MM.1S (cell line): ENCODE data around the gene FGF3.

Source experiments
- DNase-seq: peaks from one replicate; pipeline ENCODE4 v3.0.0-alpha.2; 2015
- H2AFZ ChIP-seq: fragments of 300-600 bp; sonication (generic); 2 replicates; pipeline ENCODE4 v1.6.0; 2016; ENCODE audit warnings: antibody characterized with exemption, low read length
- H3F3A ChIP-seq: fragments of 300-600 bp; sonication (generic); 2 replicates; pipeline ENCODE4 v1.6.1; 2016; ENCODE audit warnings: mild to moderate bottlenecking, antibody characterized with exemption, low read length, moderate library complexity, mixed read lengths; ENCODE audit not compliant: insufficient read depth
- H3K27ac ChIP-seq: fragments of 300-600 bp; sonication (generic); 2 replicates; pipeline ENCODE4 v1.5.1; 2016; ENCODE audit warnings: mild to moderate bottlenecking, low read length
- H3K27me3 ChIP-seq: fragments of 300-600 bp; sonication (generic); replicated peaks from 2 replicates; pipeline ENCODE4 v1.6.0; 2016; ENCODE audit warnings: low read length; ENCODE audit not compliant: insufficient read depth
- H3K36me3 ChIP-seq: fragments of 300-600 bp; sonication (generic); replicated peaks from 2 replicates; pipeline ENCODE4 v1.6.1; 2016; ENCODE audit warnings: mild to moderate bottlenecking, low read length, mixed read lengths; ENCODE audit not compliant: insufficient read depth
- H3K4me1 ChIP-seq: fragments of 300-600 bp; sonication (generic); 2 replicates; pipeline ENCODE4 v1.6.1; 2016; ENCODE audit warnings: low read length, mixed read lengths
- H3K4me2 ChIP-seq: fragments of 300-600 bp; sonication (generic); 2 replicates; pipeline ENCODE4 v1.6.0; 2016; ENCODE audit warnings: low read depth, low read length
- H3K4me3 ChIP-seq: fragments of 300-600 bp; sonication (generic); 2 replicates; pipeline ENCODE4 v1.5.1; 2016; ENCODE audit warnings: low read length, mixed read lengths
- H3K79me2 ChIP-seq: fragments of 300-600 bp; sonication (generic); 2 replicates; pipeline ENCODE4 v1.6.1; 2016; ENCODE audit warnings: mixed run types, low read length, mixed read lengths
- H3K9ac ChIP-seq: fragments of 300-600 bp; sonication (generic); 2 replicates; pipeline ENCODE4 v1.6.1; 2016; ENCODE audit warnings: low read length, mixed read lengths
- H3K9me2 ChIP-seq: fragments of 300-600 bp; sonication (generic); replicated peaks from 2 replicates; pipeline ENCODE4 v1.6.1; 2016; ENCODE audit warnings: mild to moderate bottlenecking, low read length, mixed read lengths; ENCODE audit not compliant: insufficient read depth
- H3K9me3 ChIP-seq: fragments of 300-600 bp; sonication (generic); replicated peaks from 2 replicates; pipeline ENCODE4 v1.6.1; 2016; ENCODE audit warnings: mild to moderate bottlenecking, low read length, mixed read lengths; ENCODE audit not compliant: insufficient read depth
- H4K20me1 ChIP-seq: fragments of 300-600 bp; sonication (generic); 2 replicates; pipeline ENCODE4 v1.6.1; 2016; ENCODE audit warnings: mild to moderate bottlenecking, low read length, moderate library complexity, mixed read lengths; ENCODE audit not compliant: insufficient read depth
- CTCF ChIP-seq: fragments of 300-600 bp; sonication (generic); IDR thresholded peaks from 2 replicates; pipeline ENCODE4 v1.5.1; 2016; ENCODE audit warnings: antibody characterized with exemption, low read length, mixed read lengths
- EZH2 ChIP-seq: fragments of 300-600 bp; sonication (generic); optimal IDR thresholded peaks from 2 replicates; pipeline ENCODE3; 2017; ENCODE audit warnings: low read depth, mild to moderate bottlenecking, antibody characterized with exemption, low read length, mixed read lengths
- EZH2phosphoT487 ChIP-seq: fragments of 300-600 bp; sonication (generic); IDR thresholded peaks from 2 replicates; pipeline ENCODE4 v1.6.1; 2018; ENCODE audit warnings: antibody characterized with exemption, low read length

The FGF3 gene

GRCh38 chr11:69828971-69829344 lies 9.7 kb upstream of the FGF3 start:
- Histone ChIP-seq H2AFZ (no peak overlapping the region), H3K9me3 (no peaks in the 10 kb centered on the region), H3K4me3 (no peak overlapping the region), H3F3A (no peaks in the 10 kb centered on the region), H3K4me1 (no peaks in the 10 kb centered on the region), H3K27me3 (peaks cover 93% of the 10 kb centered on the region), H3K79me2 (no peaks in the 10 kb centered on the region), H3K9me2 (no peaks in the 10 kb centered on the region), H3K27ac (no peak overlapping the region), H3K9ac (no peak overlapping the region), H4K20me1 (no peaks in the 10 kb centered on the region), H3K4me2 (no peak overlapping the region), H3K36me3 (no peaks in the 10 kb centered on the region)
- no peak for DNase-seq
- TF ChIP-seq EZH2 (no peak), EZH2phosphoT487 (no peak), CTCF (no peak)

GRCh38 chr11:69828276-69828970 lies 9.2 kb upstream of the FGF3 start:
- Histone ChIP-seq H3K9ac (no peak overlapping the region), H3K27me3 (peaks cover 93% of the 10 kb centered on the region), H3F3A (no peaks in the 10 kb centered on the region), H2AFZ (no peak overlapping the region), H3K36me3 (no peaks in the 10 kb centered on the region), H4K20me1 (no peaks in the 10 kb centered on the region), H3K9me3 (no peaks in the 10 kb centered on the region), H3K4me3 (no peak overlapping the region), H3K79me2 (no peaks in the 10 kb centered on the region), H3K4me2 (no peak overlapping the region), H3K27ac (no peak overlapping the region), H3K4me1 (no peaks in the 10 kb centered on the region), H3K9me2 (no peaks in the 10 kb centered on the region)
- no peak for TF ChIP-seq CTCF
- TF ChIP-seq EZH2phosphoT487, result no peak
- no peak for TF ChIP-seq EZH2
- DNase-seq, result no peak

- Histone ChIP-seq H3K4me3 (no peak overlapping the region), H3K9me2 (no peaks in the 10 kb centered on the region), H3K4me2 (no peak overlapping the region), H3F3A (no peaks in the 10 kb centered on the region), H3K9me3 (no peaks in the 10 kb centered on the region), H3K4me1 (no peaks in the 10 kb centered on the region), H3K27ac (no peak overlapping the region), H2AFZ (no peak overlapping the region), H3K36me3 (no peaks in the 10 kb centered on the region), H3K79me2 (no peaks in the 10 kb centered on the region), H4K20me1 (no peaks in the 10 kb centered on the region), H3K9ac (no peak overlapping the region), H3K27me3 (peaks cover 93% of the 10 kb centered on the region)
- TF ChIP-seq EZH2 (no peak), CTCF (no peak)
- no peak for DNase-seq
Measured at GRCh38 chr11:69826773-69827172, 7.6 kb upstream of the FGF3 start.
